Neuronal stem cell (in vitro differentiated cells): Measurements from ENCODE around the gene KRTAP1-1.
A peak's percentile ranks its signal among the peaks of the same experiment; 100 is the strongest.
"Not testable (repeated sequence)": the region's sequence is repeated elsewhere in the genome, so short reads cannot be mapped to it uniquely, and the experiment has no call there.

Experiments used
- DNase-seq: peaks from one replicate; pipeline ENCODE4 v3.0.0-alpha.2; 2013; ENCODE audit warnings: low spot score
- H2AFZ ChIP-seq: one replicate; pipeline ENCODE4 v1.6.1; 2013; ENCODE audit warnings: mild to moderate bottlenecking, low read length, inconsistent platforms
- H2AK5ac ChIP-seq: 2 replicates; pipeline ENCODE4 v1.6.1; 2013; ENCODE audit warnings: low read depth, mild to moderate bottlenecking, inconsistent platforms, low read length, moderate library complexity, mixed read lengths
- H2BK120ac ChIP-seq: 2 replicates; pipeline ENCODE4 v1.6.1; 2013; ENCODE audit warnings: low read depth, mild to moderate bottlenecking, inconsistent platforms, low read length, moderate library complexity, mixed read lengths
- H2BK12ac ChIP-seq: one replicate; pipeline ENCODE4 v1.6.1; 2013; ENCODE audit warnings: low read length, inconsistent platforms
- H2BK15ac ChIP-seq: 2 replicates; pipeline ENCODE4 v1.6.1; 2013; ENCODE audit warnings: mild to moderate bottlenecking, low read length, inconsistent platforms, mixed read lengths
- H2BK5ac ChIP-seq: one replicate; pipeline ENCODE4 v1.6.1; 2013; ENCODE audit warnings: inconsistent platforms, mild to moderate bottlenecking, low read length, moderate library complexity
- H3K14ac ChIP-seq: one replicate; pipeline ENCODE4 v1.6.1; 2013; ENCODE audit warnings: low read length, inconsistent platforms
- H3K18ac ChIP-seq: 2 replicates; pipeline ENCODE4 v1.6.1; 2013; ENCODE audit warnings: low read length, inconsistent platforms
- H3K23ac ChIP-seq: 2 replicates; pipeline ENCODE4 v1.6.1; 2013; ENCODE audit warnings: low read depth, mild to moderate bottlenecking, mixed read lengths, low read length, inconsistent platforms; ENCODE audit not compliant: poor library complexity
- H3K27ac ChIP-seq: replicated peaks from 3 replicates; pipeline ENCODE4 v1.5.1; 2013; ENCODE audit warnings: low read length, inconsistent platforms
- H3K27me3 ChIP-seq, 3 experiments: 2 replicates each; pipeline ENCODE4 v1.6.1; 2013; ENCODE audit warnings: low read length in 3 of 3, mild to moderate bottlenecking in 2 of 3, inconsistent platforms in 1 of 3, low read depth in 1 of 3, mixed read lengths in 1 of 3, moderate library complexity in 1 of 3; ENCODE audit not compliant: control insufficient read depth in 3 of 3, insufficient read depth in 3 of 3
- H3K36me3 ChIP-seq, 2 donors: replicated peaks in 1 of 2; 2 replicates each; pipeline ENCODE4 v1.6.1; 2013; ENCODE audit warnings: low read length in 2 of 2; ENCODE audit not compliant: control insufficient read depth in 2 of 2, insufficient read depth in 2 of 2
- H3K4ac ChIP-seq: 2 replicates; pipeline ENCODE4 v1.6.1; 2013; ENCODE audit warnings: inconsistent platforms, mild to moderate bottlenecking, low read length, moderate library complexity
- H3K4me1 ChIP-seq, 2 donors: 1 replicate in 1 of 2; 2 replicates in 1 of 2; pipeline ENCODE4 v1.6.1; 2013; ENCODE audit warnings: low read length in 2 of 2, low read depth in 1 of 2; ENCODE audit not compliant: control insufficient read depth in 2 of 2, insufficient read depth in 1 of 2
- H3K4me2 ChIP-seq: one replicate; pipeline ENCODE4 v1.6.1; 2013; ENCODE audit warnings: mild to moderate bottlenecking, low read length, inconsistent platforms; ENCODE audit not compliant: insufficient read depth, poor library complexity, severe bottlenecking
- H3K4me3 ChIP-seq, 2 donors: 2 replicates each; pipeline ENCODE4 v1.5.1; 2013; ENCODE audit warnings: low read length in 2 of 2, mild to moderate bottlenecking in 2 of 2, inconsistent platforms in 1 of 2, moderate library complexity in 1 of 2
- H3K79me1 ChIP-seq: one replicate; pipeline ENCODE4 v1.6.1; 2013; ENCODE audit warnings: low read depth, mild to moderate bottlenecking, inconsistent platforms, low read length, moderate library complexity
- H3K9ac ChIP-seq: one replicate; pipeline ENCODE4 v1.6.1; 2013; ENCODE audit warnings: mild to moderate bottlenecking, low read depth, low read length, inconsistent platforms; ENCODE audit not compliant: poor library complexity
- H3K9me3 ChIP-seq, 2 donors: replicated peaks in 1 of 2; 2 replicates each; pipeline versions ENCODE3 to v1.6.1; 2013; ENCODE audit warnings: low read length in 2 of 2, mild to moderate bottlenecking in 2 of 2, inconsistent platforms in 1 of 2, low read depth in 1 of 2, mixed read lengths in 1 of 2, moderate library complexity in 1 of 2; ENCODE audit not compliant: control insufficient read depth in 2 of 2, insufficient read depth in 1 of 2
- H4K8ac ChIP-seq: one replicate; pipeline ENCODE4 v1.6.1; 2013; ENCODE audit warnings: low read depth, mild to moderate bottlenecking, inconsistent platforms, low read length, moderate library complexity
- H4K91ac ChIP-seq: one replicate; pipeline ENCODE4 v1.6.1; 2013; ENCODE audit warnings: low read length, low read depth, mild to moderate bottlenecking, inconsistent platforms; ENCODE audit not compliant: poor library complexity
- WGBS, 2 donors: extraction: QIAGEN DNeasy Blood & Tissue Kit; methylation state at CpG; one replicate each; pipeline ENCODE4 v1.1.7; 2013; ENCODE audit warnings: missing lambda C conversion rate in 2 of 2, mixed read lengths in 1 of 2; ENCODE audit not compliant: insufficient read length in 2 of 2, insufficient replicate concordance in 1 of 2; ENCODE audit errors: extremely low coverage in 2 of 2; 5-methylcytosine and 5-hydroxymethylcytosine counted together

The KRTAP1-1 gene

DNA sequence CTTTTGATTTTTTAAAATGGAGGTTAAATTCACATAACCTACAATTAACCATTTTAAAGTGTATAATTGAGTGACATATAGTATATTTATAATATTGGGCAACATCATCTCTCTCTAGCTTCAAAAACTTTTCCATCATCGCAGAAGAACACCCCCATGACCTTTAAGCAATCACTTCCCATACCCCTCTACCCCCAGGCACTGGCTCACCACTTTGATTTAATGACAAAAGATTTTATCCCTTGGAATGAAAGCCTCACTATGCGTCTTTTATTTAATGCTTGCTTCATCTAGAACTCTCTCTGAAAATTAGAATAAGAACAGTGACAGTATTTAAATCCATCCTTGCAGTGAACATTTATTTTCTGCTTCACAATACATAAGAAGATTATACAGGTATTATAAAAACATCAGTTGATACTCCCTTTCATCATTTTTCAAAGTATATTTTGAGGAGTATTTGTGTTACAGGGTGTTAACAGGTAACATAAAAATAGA is 3.3 kb downstream of the KRTAP1-1 start:
- Histone ChIP-seq H3K18ac (no peak overlapping the region), H3K4me3 (no peak overlapping the region), H3K9me3 (no peaks in the 10 kb centered on the region), H3K4me2 (no peak overlapping the region), H2AK5ac (no peak overlapping the region), H2BK12ac (no peak overlapping the region), H4K8ac (no peak overlapping the region), H2AFZ (no peak overlapping the region), H3K36me3 (no peaks in the 10 kb centered on the region), H3K4ac (no peak overlapping the region), H3K27ac (no peak overlapping the region), H4K91ac (no peak overlapping the region), H2BK5ac (no peak overlapping the region), H2BK15ac (no peak overlapping the region), H3K9ac (no peak overlapping the region), H2BK120ac (no peak overlapping the region), H3K4me1 (no peaks in the 10 kb centered on the region), H3K14ac (no peak overlapping the region), H3K23ac (no peak overlapping the region), H3K79me1 (no peaks in the 10 kb centered on the region), H3K27me3 (no peaks in the 10 kb centered on the region)
- no CpG with 5 or more reads among the region's 2 CpGs for WGBS, 2 donors
- no peak for DNase-seq

DNA sequence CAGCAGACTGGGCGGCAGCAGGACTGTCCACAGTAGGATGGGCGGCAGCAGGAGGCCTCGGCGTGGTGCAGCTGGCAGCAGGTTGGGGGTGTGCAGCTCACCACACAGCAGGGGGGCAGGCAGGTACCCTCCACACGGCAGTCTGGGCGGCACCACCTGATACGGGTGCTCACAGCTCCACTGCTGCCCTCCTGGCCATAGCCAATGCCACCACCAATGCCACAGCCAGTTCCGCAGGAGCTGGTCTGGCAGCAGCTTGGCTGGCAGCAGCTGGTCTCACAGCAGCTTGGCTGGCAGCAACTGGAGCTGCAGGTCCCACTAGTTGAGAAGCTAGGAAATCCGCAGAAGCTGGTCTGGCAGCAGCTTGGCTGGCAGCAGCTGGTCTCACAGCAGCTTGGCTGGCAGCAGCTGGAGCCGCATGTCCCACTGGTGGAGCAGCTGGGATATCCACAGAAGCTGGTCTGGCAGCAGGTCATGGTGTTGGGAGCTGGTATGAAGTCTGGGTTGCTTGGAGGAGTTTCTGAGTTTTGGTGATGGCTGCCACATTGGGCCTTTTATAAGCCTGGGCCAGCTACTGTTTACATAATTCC is 6.8 kb downstream of the KRTAP1-1 start, which contains the start of gene KRTAP1-3:
Gene KRTAP1-3, minus strand, starts transcription at position 529 of the 590 bp plus-strand sequence. Its CDS starts 53 bp downstream, at position 476.
- H3K18ac ChIP-seq = peak within 1 kb of the TSS; percentile 44
- not testable (repeated sequence) for H3K9ac ChIP-seq, H2BK120ac ChIP-seq, H4K91ac ChIP-seq, H3K9me3 ChIP-seq, H2BK15ac ChIP-seq, H3K14ac ChIP-seq, H3K23ac ChIP-seq, H3K79me1 ChIP-seq, H3K27ac ChIP-seq, H4K8ac ChIP-seq, H3K4me2 ChIP-seq, H3K4me1 ChIP-seq, H2AK5ac ChIP-seq, DNase-seq, H3K36me3 ChIP-seq, H2AFZ ChIP-seq, H3K27me3 ChIP-seq, H2BK5ac ChIP-seq, H2BK12ac ChIP-seq, H3K4me3 ChIP-seq, H3K4ac ChIP-seq
- no CpG with 5 or more reads among the region's 10 CpGs for WGBS, 2 donors

DNA sequence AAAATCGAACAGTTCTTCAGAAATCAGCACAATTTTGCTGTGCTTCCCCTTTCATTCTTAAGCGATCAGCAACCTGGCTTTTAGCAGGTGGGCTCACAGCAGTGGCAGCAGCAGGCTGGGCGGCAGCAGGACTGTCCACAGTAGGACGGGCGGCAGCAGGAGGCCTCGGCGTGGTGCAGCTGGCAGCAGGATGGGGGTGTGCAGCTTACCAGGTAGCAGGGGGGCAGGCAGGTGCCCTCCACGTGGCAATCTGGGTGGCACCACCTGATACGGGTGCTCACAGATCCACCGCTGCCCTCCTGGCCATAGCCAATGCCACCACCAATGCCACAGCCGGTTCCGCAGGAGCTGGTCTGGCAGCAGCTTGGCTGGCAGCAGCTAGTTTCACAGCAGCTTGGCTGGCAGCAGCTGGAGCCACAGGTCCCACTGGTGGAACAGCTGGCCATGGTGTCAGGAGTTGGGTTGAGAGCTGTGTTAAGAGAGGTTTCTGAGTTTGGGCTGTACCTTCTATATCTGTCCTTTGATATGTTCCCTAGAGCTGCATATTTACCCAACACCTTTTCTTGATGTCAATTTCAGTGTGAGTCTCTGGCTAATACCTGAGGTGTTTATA is 11.5 kb downstream of the KRTAP1-1 start, which contains the start of gene KRTAP1-4:
Gene KRTAP1-4, minus strand, starts transcription at position 563 of the 613 bp plus-strand sequence. Its CDS starts 117 bp downstream, at position 446.
- no peaks in the 10 kb centered on the region for H3K4me1 ChIP-seq
- H2AFZ ChIP-seq = no peak within 1 kb of the TSS
- no peak within 1 kb of the TSS for H3K4me3 ChIP-seq
- H2BK15ac ChIP-seq = no peak within 1 kb of the TSS
- H3K23ac ChIP-seq = no peak within 1 kb of the TSS
- H4K8ac ChIP-seq = no peak within 1 kb of the TSS
- no peaks in the 10 kb centered on the region for H3K9me3 ChIP-seq
- H3K79me1 ChIP-seq = no peaks in the 10 kb centered on the region
- H3K27ac ChIP-seq = no peak within 1 kb of the TSS
- no peak within 1 kb of the TSS for H2AK5ac ChIP-seq
- WGBS, 2 donors = no CpG with 5 or more reads among the region's 12 CpGs
- no peak within 1 kb of the TSS for H3K4me2 ChIP-seq
- H3K4ac ChIP-seq = no peak within 1 kb of the TSS
- H2BK5ac ChIP-seq = no peak within 1 kb of the TSS
- H2BK12ac ChIP-seq = no peak within 1 kb of the TSS
- no peak for DNase-seq
- H3K36me3 ChIP-seq = no peaks in the 10 kb centered on the region
- H3K14ac ChIP-seq = peak within 1 kb of the TSS; percentile 79
- no peak within 1 kb of the TSS for H2BK120ac ChIP-seq
- H3K27me3 ChIP-seq = no peaks in the 10 kb centered on the region
- H3K9ac ChIP-seq = no peak within 1 kb of the TSS
- H3K18ac ChIP-seq = peak within 1 kb of the TSS; percentile 60
- H4K91ac ChIP-seq = no peak within 1 kb of the TSS

DNA sequence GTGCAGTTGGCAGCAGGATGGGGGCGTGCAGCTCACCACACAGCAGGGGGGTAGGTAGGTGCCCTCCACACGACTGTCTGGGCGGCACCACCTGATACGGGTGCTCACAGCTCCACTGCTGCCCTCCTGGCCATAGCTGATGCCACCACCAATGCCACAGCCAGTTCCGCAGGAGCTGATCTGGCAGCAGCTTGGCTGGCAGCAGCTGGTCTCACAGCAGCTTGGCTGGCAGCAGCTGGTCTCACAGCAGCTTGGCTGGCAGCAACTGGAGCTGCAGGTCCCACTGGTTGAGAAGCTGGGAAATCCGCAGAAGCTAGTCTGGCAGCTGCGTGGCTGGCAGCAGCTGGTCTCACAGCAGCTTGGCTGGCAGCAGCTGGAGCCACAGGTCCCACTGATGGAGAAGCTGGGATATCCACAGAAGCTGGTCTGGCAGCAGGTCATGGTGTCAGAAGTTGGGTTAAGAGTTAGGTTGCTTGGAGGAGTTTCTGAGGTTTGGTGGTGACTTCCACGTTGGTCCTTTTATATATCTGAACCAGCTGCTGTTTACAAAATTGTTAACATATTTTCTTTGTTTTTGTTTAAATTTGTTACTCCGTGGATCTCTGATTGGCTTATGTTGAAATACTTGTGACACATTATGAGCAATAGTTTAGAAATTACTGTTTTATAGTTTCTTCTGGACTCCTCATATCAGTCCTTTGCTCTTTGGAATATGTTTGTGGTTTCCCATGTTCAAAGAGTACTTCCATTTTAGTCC is 14.4 kb downstream of the KRTAP1-1 start, which contains the start of gene KRTAP1-5:
Gene KRTAP1-5, minus strand, starts transcription at position 494 of the 757 bp plus-strand sequence. Its CDS starts 53 bp downstream, at position 441.
- no peak within 1 kb of the TSS for H3K9ac ChIP-seq
- DNase-seq = no peak
- no peak within 1 kb of the TSS for H4K8ac ChIP-seq
- H3K14ac ChIP-seq = peak within 1 kb of the TSS; percentile 25
- no peak within 1 kb of the TSS for H3K4me2 ChIP-seq
- no peaks in the 10 kb centered on the region for H3K27me3 ChIP-seq
- no peak within 1 kb of the TSS for H2BK12ac ChIP-seq
- H3K4me1 ChIP-seq = no peaks in the 10 kb centered on the region
- H2BK120ac ChIP-seq = no peak within 1 kb of the TSS
- H3K79me1 ChIP-seq = no peaks in the 10 kb centered on the region
- H3K4me3 ChIP-seq = no peak within 1 kb of the TSS
- H2BK5ac ChIP-seq = no peak within 1 kb of the TSS
- H3K9me3 ChIP-seq = no peaks in the 10 kb centered on the region
- no peak within 1 kb of the TSS for H4K91ac ChIP-seq
- no peak within 1 kb of the TSS for H2AFZ ChIP-seq
- no CpG with 5 or more reads among the region's 9 CpGs for WGBS, 2 donors
- H3K23ac ChIP-seq = peak within 1 kb of the TSS; percentile 85
- no peak within 1 kb of the TSS for H2BK15ac ChIP-seq
- no peaks in the 10 kb centered on the region for H3K36me3 ChIP-seq
- H3K4ac ChIP-seq = peak within 1 kb of the TSS; percentile 17
- H3K18ac ChIP-seq = peak within 1 kb of the TSS; percentile 15
- H2AK5ac ChIP-seq = peak within 1 kb of the TSS; percentile 63
- no peak within 1 kb of the TSS for H3K27ac ChIP-seq
